Uterus (tissue), 4 donors: ENCODE data around the gene RIPOR3. TPM values are rescaled to one million over a fixed set of nuclear protein-coding genes. Genes with fewer than 3 reads are reported as not detected.

ENCODE experiments used
- DNase-seq, 2 donors: peaks; one replicate each; pipeline ENCODE4 v3.0.0-alpha.2; 2019 to 2020
- H3K27ac ChIP-seq, 2 donors: fragments of 200-600 bp; sonication (generic); 1 replicate in 1 of 2; 2 replicates in 1 of 2; pipeline ENCODE4 v1.5.1; 2016 to 2018
- H3K27me3 ChIP-seq, 2 donors: fragments of 200-600 bp; sonication (generic); one replicate each; pipeline ENCODE4 v1.5.1; 2018 to 2019; ENCODE audit warnings: control low read depth in 1 of 2
- H3K36me3 ChIP-seq, 2 donors: fragments of 200-600 bp; sonication (generic); one replicate each; pipeline ENCODE4 v1.5.1; 2019; ENCODE audit warnings: control low read depth in 1 of 2
- H3K4me1 ChIP-seq, 2 donors: fragments of 200-600 bp; sonication (generic); one replicate each; pipeline ENCODE4 v1.5.1; 2018 to 2019; ENCODE audit warnings: control low read depth in 1 of 2
- H3K4me3 ChIP-seq, 2 donors: fragments of 200-600 bp; sonication (generic); 1 replicate in 1 of 2; 2 replicates in 1 of 2; pipeline ENCODE4 v1.5.1; 2018 to 2019; ENCODE audit warnings: mild to moderate bottlenecking in 1 of 2
- H3K9me3 ChIP-seq, 2 donors: fragments of 200-600 bp; sonication (generic); one replicate each; pipeline ENCODE4 v1.5.1; 2019; ENCODE audit warnings: control low read depth in 1 of 2
- CTCF ChIP-seq, 4 experiments: fragments of 200-600 bp in 2 of 4; fragments of 450-650 bp in 2 of 4; sonication (generic) in 2 of 4; IDR thresholded peaks; one replicate each; pipeline ENCODE4 v1.5.1; 2016 to 2019; ENCODE audit warnings: antibody characterized with exemption in 4 of 4, mild to moderate bottlenecking in 2 of 4, moderate library complexity in 1 of 4
- POLR2A ChIP-seq, 2 donors: fragments of 450-650 bp; IDR thresholded peaks; one replicate each; pipeline ENCODE4 v1.6.1; 2016; ENCODE audit warnings: antibody characterized with exemption in 2 of 2, mild to moderate bottlenecking in 1 of 2, moderate library complexity in 1 of 2
- intact Hi-C: fragments of 100-400 bp; cut with DNase I; formaldehyde crosslinking; loops from one replicate; pipeline ENCODE4 v1.15.1; 2023; ENCODE audit warnings: low total_unique reads
- total RNA-seq, 4 donors: library from RNA; depleted of rRNA in 3 of 4; stranded (reverse); fragments of >200 nt in 3 of 4; gene quantifications; one replicate each; pipeline versions ENCODE4 v1.1.0 to v1.2.4, GENCODE V29; 2014 to 2023
- donor health status: DM: yes; HTN: yes; CAD: no.

RIPOR3 gene
- total RNA-seq, 4 donors from 2014 or later, result 9.1 to 85.4 (median 17.8) TPM

- DNase-seq, result no peak
- Histone ChIP-seq H3K36me3 (no peaks in the 10 kb centered on the region), H3K27ac (peak overlapping the region; percentile 89 to 93), H3K9me3 (no peaks in the 10 kb centered on the region), H3K4me1 (peaks cover 15 to 17% of the 10 kb centered on the region in 2 donors), H3K27me3 (no peaks in the 10 kb centered on the region), H3K4me3 (no peak overlapping the region)
- intact Hi-C loops, result no loop called here
- no peak for TF ChIP-seq CTCF (IDR thresholded peaks at IDR 0.05)
- no peak for TF ChIP-seq POLR2A (IDR thresholded peaks at IDR 0.05)
Observed at GRCh38 chr20:50726955-50727791, 35.8 kb upstream of the RIPOR3 start.

GRCh38 chr20:50725724-50726005 is 34.3 kb upstream of the RIPOR3 start:
- intact Hi-C loops, result no loop called here
- no peaks in the 10 kb centered on the region for H3K9me3 ChIP-seq
- H3K36me3 ChIP-seq, result no peaks in the 10 kb centered on the region
- peaks cover 15 to 17% of the 10 kb centered on the region in 2 donors for H3K4me1 ChIP-seq
- H3K27me3 ChIP-seq, result no peaks in the 10 kb centered on the region
- no peak for DNase-seq
- H3K4me3 ChIP-seq, result no peak overlapping the region
- peak overlapping the region; percentile 89 to 93 for H3K27ac ChIP-seq
- TF ChIP-seq CTCF (IDR thresholded peaks at IDR 0.05) (no peak), POLR2A (IDR thresholded peaks at IDR 0.05) (no peak)

GRCh38 chr20:50724851-50725723 is 33.7 kb upstream of the RIPOR3 start:
- Histone ChIP-seq H3K27me3 (no peaks in the 10 kb centered on the region), H3K9me3 (no peaks in the 10 kb centered on the region), H3K27ac (peak overlapping the region; percentile 89 to 93), H3K4me3 (no peak overlapping the region), H3K36me3 (no peaks in the 10 kb centered on the region), H3K4me1 (peaks cover 15 to 17% of the 10 kb centered on the region in 2 donors)
- peak; percentile 93 to 98 for DNase-seq
- TF ChIP-seq CTCF (IDR thresholded peaks at IDR 0.05), result peak in 2 of 4 experiments; percentile 5 to 12
- no peak for TF ChIP-seq POLR2A (IDR thresholded peaks at IDR 0.05)
- intact Hi-C loops, result no loop called here

- no peak for DNase-seq
- H3K9me3 ChIP-seq, result no peaks in the 10 kb centered on the region
- TF ChIP-seq POLR2A (IDR thresholded peaks at IDR 0.05) (no peak), CTCF (IDR thresholded peaks at IDR 0.05) (no peak)
- no peaks in the 10 kb centered on the region for H3K36me3 ChIP-seq
- peaks cover 15 to 17% of the 10 kb centered on the region in 2 donors for H3K4me1 ChIP-seq
- intact Hi-C loops, result no loop called here
- H3K4me3 ChIP-seq, result no peak overlapping the region
- peak overlapping the region; percentile 86 to 93 for H3K27ac ChIP-seq
- H3K27me3 ChIP-seq, result no peaks in the 10 kb centered on the region
Observed at GRCh38 chr20:50724112-50724725, 32.9 kb upstream of the RIPOR3 start.
